Erythroblast (primary cell): ENCODE measurements around the gene SNX32.

Source experiments
- GATA1 ChIP-seq: IDR thresholded peaks from 2 replicates; pipeline ENCODE4 v1.6.1; 2011; ENCODE audit warnings: low read depth, mild to moderate bottlenecking, control low read depth, low read length, moderate library complexity
- POLR2A ChIP-seq: IDR thresholded peaks from 2 replicates; pipeline ENCODE4 v1.6.1; 2011; ENCODE audit warnings: mild to moderate bottlenecking, low read length

DNA sequence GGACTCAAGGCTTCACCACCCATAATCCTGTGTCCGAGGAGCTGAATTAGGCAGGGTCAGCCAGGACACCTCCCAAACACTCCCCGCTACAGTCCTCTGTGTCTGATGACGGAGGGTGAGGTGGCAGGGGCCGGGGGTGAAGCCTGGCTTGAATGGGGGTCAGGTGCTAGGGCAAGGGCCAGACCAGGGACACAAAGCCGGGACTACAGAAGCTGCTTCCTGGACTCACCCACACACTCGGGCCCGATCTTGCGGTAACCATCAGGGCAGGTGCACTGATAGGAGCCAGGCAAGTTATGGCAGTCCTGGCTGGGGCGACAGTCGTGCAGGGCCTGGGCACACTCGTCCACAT is 36.5 kb downstream of the SNX32 start:
- no peak for TF ChIP-seq POLR2A
- TF ChIP-seq GATA1 = no peak
